Medulla oblongata (tissue), 1 donor: Measurements from ENCODE around the gene IP6K2.
A peak's percentile ranks its signal among the peaks of the same experiment; 100 is the strongest.
"Not testable (repeated sequence)": the region's sequence is repeated elsewhere in the genome, so short reads cannot be mapped to it uniquely, and the experiment has no call there.

Source experiments
- DNase-seq: peaks from one replicate; pipeline ENCODE4 v3.0.0-alpha.2; 2015; ENCODE audit errors: extremely low spot score

IP6K2 gene

GRCh38 chr3:48727511-48727910, 10.5 kb upstream of the IP6K2 start:
- DNase-seq: no peak

- not testable (repeated sequence) for DNase-seq
Measured at GRCh38 chr3:48725185-48725855, 8.3 kb upstream of the IP6K2 start.

GRCh38 chr3:48723725-48724124, 6.7 kb upstream of the IP6K2 start:
- DNase-seq: no peak

GRCh38 chr3:48723293-48723692, 6.3 kb upstream of the IP6K2 start:
- not testable (repeated sequence) for DNase-seq

- no peak for DNase-seq
Measured at GRCh38 chr3:48716508-48716981, 476 bp downstream of the IP6K2 start.

- DNase-seq: peak; percentile 29
Measured at GRCh38 chr3:48715174-48715800, 1.7 kb downstream of the IP6K2 start.

- no peak for DNase-seq
Measured at GRCh38 chr3:48711727-48712126, 5.3 kb downstream of the IP6K2 start.

GRCh38 chr3:48709051-48709461, 8.0 kb downstream of the IP6K2 start:
- DNase-seq: no peak

- DNase-seq: no peak
Measured at GRCh38 chr3:48708481-48708889, 8.5 kb downstream of the IP6K2 start.

- DNase-seq: no peak
Measured at GRCh38 chr3:48707157-48707556, 9.9 kb downstream of the IP6K2 start.

GRCh38 chr3:48702320-48702920, 14.6 kb downstream of the IP6K2 start:
- DNase-seq: no peak

GRCh38 chr3:48700731-48701405, 16.2 kb downstream of the IP6K2 start:
- no peak for DNase-seq

- no peak for DNase-seq
Measured at GRCh38 chr3:48698891-48699290, 18.1 kb downstream of the IP6K2 start.

- no peak for DNase-seq
Measured at GRCh38 chr3:48697952-48698351, 19.1 kb downstream of the IP6K2 start.

- no peak for DNase-seq
Measured at GRCh38 chr3:48696601-48697000, 20.4 kb downstream of the IP6K2 start.

GRCh38 chr3:48696156-48696555, 20.9 kb downstream of the IP6K2 start:
- no peak for DNase-seq

- DNase-seq: no peak
Measured at GRCh38 chr3:48695393-48695753, 21.6 kb downstream of the IP6K2 start.

- peak; percentile 86 for DNase-seq
Measured at GRCh38 chr3:48694610-48695392, 22.2 kb downstream of the IP6K2 start.

GRCh38 chr3:48693826-48694225, 23.2 kb downstream of the IP6K2 start:
- DNase-seq: no peak

- DNase-seq: no peak
Measured at GRCh38 chr3:48692551-48692950, 24.5 kb downstream of the IP6K2 start.

GRCh38 chr3:48690846-48691458, 26.1 kb downstream of the IP6K2 start:
- DNase-seq: no peak
